KBM-7 (cell line): ENCODE data around the gene ZNF341.
"Not testable (repeated sequence)": the region's sequence is repeated elsewhere in the genome, so short reads cannot be mapped to it uniquely, and the experiment has no call there.

ENCODE experiments used
- DNase-seq: peaks from one replicate; pipeline ENCODE4 v3.0.0-alpha.2; 2015
- in situ Hi-C: fragments of 300-500 bp; cut with MboI; formaldehyde crosslinking; loops from 2 replicates; pipeline ENCODE4 v1.14.3; 2020; ENCODE audit warnings: low sequenced_read_pairs, low pct_unique_long_range_greater_than_20kb, mixed read lengths

ZNF341 gene

GRCh38 chr20:33731693-33732165 is at the start of gene ZNF341:
Gene ZNF341, plus strand, starts transcription at chr20:33731996. Its CDS starts 26 bp downstream, at chr20:33732022.
- in situ Hi-C loops: no loop called here
- DNase-seq: peak; percentile 92

GRCh38 chr20:33684533-33685327 is 47.1 kb upstream of the ZNF341 start:
- in situ Hi-C loops: no loop called here
- DNase-seq: peak; percentile 19

GRCh38 chr20:33685328-33686099 is 46.3 kb upstream of the ZNF341 start:
- in situ Hi-C loops: no loop called here

GRCh38 chr20:33686100-33686983 is 45.5 kb upstream of the ZNF341 start, which contains the start of gene E2F1:
Gene E2F1, minus strand, starts transcription at chr20:33686385. Its CDS starts 121 bp downstream, at chr20:33686264.
- in situ Hi-C loops: no loop called here
- peak; percentile 88 for DNase-seq

More at GRCh38 chr20:33685328-33686099, 46.3 kb upstream of the ZNF341 start:
- DNase-seq: peak; percentile 54

GRCh38 chr20:33686984-33687366 is 44.8 kb upstream of the ZNF341 start:
- no peak for DNase-seq
- in situ Hi-C loops: no loop called here

GRCh38 chr20:33687370-33687915 is 44.4 kb upstream of the ZNF341 start:
- peak; percentile 89 for DNase-seq
- in situ Hi-C loops: no loop called here

GRCh38 chr20:33687993-33688937 is 43.5 kb upstream of the ZNF341 start:
- DNase-seq: no peak
- in situ Hi-C loops: no loop called here

- in situ Hi-C loops: no loop called here
- DNase-seq: no peak
Measured at GRCh38 chr20:33688938-33689424, 42.8 kb upstream of the ZNF341 start.

GRCh38 chr20:33689493-33689892 is 42.3 kb upstream of the ZNF341 start:
- DNase-seq: no peak
- in situ Hi-C loops: no loop called here

- in situ Hi-C loops: no loop called here
Measured at GRCh38 chr20:33689973-33690372, 41.8 kb upstream of the ZNF341 start.

GRCh38 chr20:33693289-33693688 is 38.5 kb upstream of the ZNF341 start:
- DNase-seq: no peak
- in situ Hi-C loops: no loop called here

More at GRCh38 chr20:33689973-33690372, 41.8 kb upstream of the ZNF341 start:
- DNase-seq: peak; percentile 83

GRCh38 chr20:33693741-33694638 is 37.8 kb upstream of the ZNF341 start:
- in situ Hi-C loops: no loop called here
- no peak for DNase-seq

- in situ Hi-C loops: no loop called here
- DNase-seq: no peak
Measured at GRCh38 chr20:33694639-33695012, 37.2 kb upstream of the ZNF341 start.

- no peak for DNase-seq
- in situ Hi-C loops: no loop called here
Measured at GRCh38 chr20:33696448-33696847, 35.3 kb upstream of the ZNF341 start.

- DNase-seq: no peak
- in situ Hi-C loops: no loop called here
Measured at GRCh38 chr20:33697129-33697528, 34.7 kb upstream of the ZNF341 start.

- DNase-seq, in situ Hi-C loops: not testable (repeated sequence)
Measured at GRCh38 chr20:33698966-33699365, 32.8 kb upstream of the ZNF341 start.
